Neural progenitor cell (in vitro differentiated cells): ENCODE results near the gene CHST8. TPM values are rescaled to one million over a fixed set of nuclear protein-coding genes. Genes with fewer than 3 reads are reported as not detected.

Source experiments
- DNase-seq: peaks from one replicate; pipeline ENCODE4 v3.0.0-alpha.2; 2016; ENCODE audit warnings: low spot score
- H2AFZ ChIP-seq: fragments of 200-600 bp; sonication (generic); replicated peaks from 2 replicates; pipeline ENCODE4 v1.6.1; 2016; ENCODE audit warnings: antibody characterized with exemption
- H3F3A ChIP-seq: fragments of 200-600 bp; sonication (generic); 2 replicates; pipeline ENCODE4 v1.6.1; 2016; ENCODE audit warnings: antibody characterized with exemption, low read depth
- H3K27ac ChIP-seq: fragments of 200-600 bp; sonication (generic); 2 replicates; pipeline ENCODE4 v1.5.1; 2016; ENCODE audit warnings: mild to moderate bottlenecking
- H3K27me3 ChIP-seq: fragments of 200-600 bp; sonication (generic); 2 replicates; pipeline ENCODE4 v1.6.1; 2016; ENCODE audit warnings: mild to moderate bottlenecking, moderate library complexity
- H3K36me3 ChIP-seq: fragments of 200-600 bp; sonication (generic); 2 replicates; pipeline ENCODE4 v1.5.1; 2016
- H3K4me1 ChIP-seq: fragments of 200-600 bp; sonication (generic); 2 replicates; pipeline ENCODE4 v1.6.1; 2016; ENCODE audit warnings: mixed run types
- H3K4me2 ChIP-seq: fragments of 200-600 bp; sonication (generic); 2 replicates; pipeline ENCODE4 v1.6.1; 2016
- H3K4me3 ChIP-seq: fragments of 200-600 bp; sonication (generic); 2 replicates; pipeline ENCODE4 v1.5.1; 2016
- H3K79me2 ChIP-seq: fragments of 200-600 bp; sonication (generic); 2 replicates; pipeline ENCODE4 v1.6.1; 2016; ENCODE audit warnings: low read depth
- H3K9ac ChIP-seq: fragments of 200-600 bp; sonication (generic); 2 replicates; pipeline ENCODE4 v1.6.1; 2016
- H3K9me3 ChIP-seq: fragments of 200-600 bp; sonication (generic); 2 replicates; pipeline ENCODE4 v1.5.1; 2016; ENCODE audit warnings: low read depth
- H4K20me1 ChIP-seq: fragments of 200-600 bp; sonication (generic); 2 replicates; pipeline ENCODE4 v1.6.1; 2016; ENCODE audit warnings: low read depth
- H3K27ac Mint-ChIP-seq: 3 replicates; pipeline ENCODE4 v1.8.0; 2021; ENCODE audit warnings: mixed read lengths
- H3K27me3 Mint-ChIP-seq: 2 replicates; pipeline ENCODE4 v1.8.0; 2022; ENCODE audit warnings: low read depth, mild to moderate bottlenecking, inconsistent platforms, moderate library complexity, mixed read lengths; ENCODE audit not compliant: insufficient read depth
- H3K36me3 Mint-ChIP-seq: 3 replicates; pipeline ENCODE4 v1.8.0; 2021; ENCODE audit warnings: mixed read lengths
- H3K4me1 Mint-ChIP-seq: 3 replicates; pipeline ENCODE4 v1.8.0; 2021; ENCODE audit warnings: mixed read lengths
- H3K4me3 Mint-ChIP-seq: 3 replicates; pipeline ENCODE4 v1.8.0; 2021; ENCODE audit warnings: mild to moderate bottlenecking, moderate library complexity, mixed read lengths
- H3K9me3 Mint-ChIP-seq: 3 replicates; pipeline ENCODE4 v1.8.0; 2020; ENCODE audit warnings: mixed read lengths
- EZH2 ChIP-seq: fragments of 200-600 bp; sonication (generic); IDR thresholded peaks from 2 replicates; pipeline ENCODE4 v1.6.1; 2017; ENCODE audit warnings: antibody characterized with exemption, mild to moderate bottlenecking, moderate library complexity
- EZH2phosphoT487 ChIP-seq: fragments of 200-600 bp; sonication (generic); IDR thresholded peaks from 2 replicates; pipeline ENCODE4 v1.6.1; 2017; ENCODE audit warnings: antibody characterized with exemption
- total RNA-seq: library from RNA; depleted of rRNA; stranded (reverse); fragments of >200 nt; gene quantifications from 2 replicates; pipeline ENCODE4 v1.2.3, GENCODE V29; 2015; ENCODE audit warnings: low replicate concordance
- TF ChIP-seq, protein P1 (sequence below): fragments of 200-600 bp; sonication (generic); IDR thresholded peaks from 2 replicates; pipeline ENCODE4 v1.5.1; 2017; ENCODE audit warnings: antibody characterized with exemption, mild to moderate bottlenecking

The CHST8 gene
- total RNA-seq, 1 donor from 2014 or later, result 0.92 TPM

DNA sequence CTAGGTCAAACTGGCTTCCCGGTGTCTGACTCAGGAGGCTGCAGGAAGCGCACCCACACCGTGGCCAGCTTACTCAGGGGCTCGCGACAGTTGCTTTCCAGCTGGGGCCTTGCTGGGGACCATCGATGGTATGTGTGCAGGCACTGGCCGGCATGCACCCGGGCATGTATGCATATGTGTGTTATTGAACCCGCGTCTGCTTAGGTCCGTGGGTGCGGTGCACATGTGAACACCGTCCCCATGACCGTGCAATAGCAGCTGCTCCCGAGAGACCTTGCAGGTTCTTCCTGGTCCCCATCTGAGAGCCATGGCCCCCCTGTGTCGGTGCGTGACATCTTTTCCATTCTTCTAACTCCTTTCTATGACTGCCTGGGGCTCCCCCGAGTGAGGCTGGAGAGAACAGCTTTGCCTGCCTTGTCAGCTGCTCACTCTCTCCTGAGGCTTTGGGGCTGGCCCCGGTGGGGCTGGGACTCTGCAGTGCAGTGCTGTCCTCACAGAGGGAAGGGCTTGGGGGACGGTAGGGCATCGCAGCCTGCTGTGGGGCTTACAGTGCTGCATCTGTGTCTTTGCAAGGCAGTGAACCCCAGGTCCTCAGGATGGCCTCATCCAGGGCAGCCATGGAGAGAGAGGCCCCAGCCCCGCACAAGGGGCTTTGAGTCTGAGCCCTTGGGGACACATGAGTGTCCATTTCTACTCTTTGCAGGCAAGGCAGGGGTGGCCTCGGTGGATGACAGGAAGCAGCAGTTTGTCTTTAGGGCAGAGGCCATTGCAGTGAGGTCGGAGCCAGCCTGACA, 65.1 kb downstream of the CHST8 start:
- Mint-ChIP-seq H3K9me3 (peaks cover 2% of the 10 kb centered on the region), H3K36me3 (no peaks in the 10 kb centered on the region), H3K27ac (no peak overlapping the region), H3K4me1 (peaks cover 9% of the 10 kb centered on the region), H3K27me3 (peaks cover 30% of the 10 kb centered on the region), H3K4me3 (no peak overlapping the region)
- Histone ChIP-seq H2AFZ (no peak overlapping the region), H3F3A (peaks cover 3% of the 10 kb centered on the region), H3K27ac (no peak overlapping the region), H3K9me3 (no peaks in the 10 kb centered on the region), H3K9ac (no peak overlapping the region), H3K27me3 (peaks cover 35% of the 10 kb centered on the region), H3K4me2 (no peak overlapping the region), H4K20me1 (peaks cover 31% of the 10 kb centered on the region), H3K36me3 (no peaks in the 10 kb centered on the region), H3K79me2 (no peaks in the 10 kb centered on the region), H3K4me1 (no peaks in the 10 kb centered on the region), H3K4me3 (no peak overlapping the region)
- TF ChIP-seq, protein P1, sequence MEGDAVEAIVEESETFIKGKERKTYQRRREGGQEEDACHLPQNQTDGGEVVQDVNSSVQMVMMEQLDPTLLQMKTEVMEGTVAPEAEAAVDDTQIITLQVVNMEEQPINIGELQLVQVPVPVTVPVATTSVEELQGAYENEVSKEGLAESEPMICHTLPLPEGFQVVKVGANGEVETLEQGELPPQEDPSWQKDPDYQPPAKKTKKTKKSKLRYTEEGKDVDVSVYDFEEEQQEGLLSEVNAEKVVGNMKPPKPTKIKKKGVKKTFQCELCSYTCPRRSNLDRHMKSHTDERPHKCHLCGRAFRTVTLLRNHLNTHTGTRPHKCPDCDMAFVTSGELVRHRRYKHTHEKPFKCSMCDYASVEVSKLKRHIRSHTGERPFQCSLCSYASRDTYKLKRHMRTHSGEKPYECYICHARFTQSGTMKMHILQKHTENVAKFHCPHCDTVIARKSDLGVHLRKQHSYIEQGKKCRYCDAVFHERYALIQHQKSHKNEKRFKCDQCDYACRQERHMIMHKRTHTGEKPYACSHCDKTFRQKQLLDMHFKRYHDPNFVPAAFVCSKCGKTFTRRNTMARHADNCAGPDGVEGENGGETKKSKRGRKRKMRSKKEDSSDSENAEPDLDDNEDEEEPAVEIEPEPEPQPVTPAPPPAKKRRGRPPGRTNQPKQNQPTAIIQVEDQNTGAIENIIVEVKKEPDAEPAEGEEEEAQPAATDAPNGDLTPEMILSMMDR, result no peak
- TF ChIP-seq EZH2phosphoT487 (no peak), EZH2 (no peak)
- no peak for DNase-seq

DNA sequence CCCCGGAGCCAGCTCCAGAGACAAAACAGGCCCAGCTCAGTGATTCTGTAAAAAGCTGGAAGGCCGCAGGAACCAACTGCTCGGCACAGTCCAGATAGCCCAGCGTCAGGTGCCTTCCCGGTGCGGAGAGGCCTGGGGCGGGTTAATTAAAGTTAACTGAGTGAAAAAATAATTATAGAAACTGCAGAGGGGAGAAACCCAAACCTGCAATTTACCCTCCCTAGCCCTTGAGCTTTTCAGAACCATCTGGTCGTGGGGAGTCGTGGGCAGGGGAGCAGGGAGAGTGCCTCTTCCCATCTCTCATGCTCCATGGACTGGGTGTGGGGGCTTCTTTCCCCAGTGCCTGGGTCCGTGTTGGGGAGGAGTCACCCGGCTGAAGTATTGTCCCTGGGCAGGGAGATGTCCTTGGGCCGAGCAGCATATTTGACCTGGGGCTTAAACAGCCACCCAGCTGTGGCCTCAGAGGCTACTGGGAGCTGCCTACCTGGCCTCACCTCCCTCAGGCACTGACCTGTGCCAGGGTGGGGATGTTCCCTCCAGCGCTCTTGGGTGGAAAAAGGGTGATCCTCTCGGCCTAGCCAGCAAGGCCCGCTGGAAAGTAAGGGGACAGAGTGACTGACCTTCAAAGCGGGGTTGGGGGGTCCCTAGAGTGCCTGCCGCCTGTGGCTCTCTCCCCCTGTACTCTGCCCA, 65.9 kb downstream of the CHST8 start:
- no peak overlapping the region for H3K27ac ChIP-seq
- H3K36me3 Mint-ChIP-seq, result no peaks in the 10 kb centered on the region
- H2AFZ ChIP-seq, result no peak overlapping the region
- no peaks in the 10 kb centered on the region for H3K36me3 ChIP-seq
- H3K4me3 Mint-ChIP-seq, result no peak overlapping the region
- H3K27ac Mint-ChIP-seq, result no peak overlapping the region
- H3K9me3 Mint-ChIP-seq, result peaks cover 2% of the 10 kb centered on the region
- no peak overlapping the region for H3K9ac ChIP-seq
- H3K27me3 Mint-ChIP-seq, result peaks cover 27% of the 10 kb centered on the region
- no peaks in the 10 kb centered on the region for H3K4me1 ChIP-seq
- H3K4me2 ChIP-seq, result no peak overlapping the region
- peaks cover 3% of the 10 kb centered on the region for H3F3A ChIP-seq
- peaks cover 9% of the 10 kb centered on the region for H3K4me1 Mint-ChIP-seq
- no peaks in the 10 kb centered on the region for H3K9me3 ChIP-seq
- no peaks in the 10 kb centered on the region for H3K79me2 ChIP-seq
- H3K4me3 ChIP-seq, result no peak overlapping the region
- no peak for DNase-seq
- peaks cover 31% of the 10 kb centered on the region for H3K27me3 ChIP-seq
- peaks cover 31% of the 10 kb centered on the region for H4K20me1 ChIP-seq
- TF ChIP-seq, protein P1, result no peak
- TF ChIP-seq EZH2, result no peak
- TF ChIP-seq EZH2phosphoT487, result no peak

DNA sequence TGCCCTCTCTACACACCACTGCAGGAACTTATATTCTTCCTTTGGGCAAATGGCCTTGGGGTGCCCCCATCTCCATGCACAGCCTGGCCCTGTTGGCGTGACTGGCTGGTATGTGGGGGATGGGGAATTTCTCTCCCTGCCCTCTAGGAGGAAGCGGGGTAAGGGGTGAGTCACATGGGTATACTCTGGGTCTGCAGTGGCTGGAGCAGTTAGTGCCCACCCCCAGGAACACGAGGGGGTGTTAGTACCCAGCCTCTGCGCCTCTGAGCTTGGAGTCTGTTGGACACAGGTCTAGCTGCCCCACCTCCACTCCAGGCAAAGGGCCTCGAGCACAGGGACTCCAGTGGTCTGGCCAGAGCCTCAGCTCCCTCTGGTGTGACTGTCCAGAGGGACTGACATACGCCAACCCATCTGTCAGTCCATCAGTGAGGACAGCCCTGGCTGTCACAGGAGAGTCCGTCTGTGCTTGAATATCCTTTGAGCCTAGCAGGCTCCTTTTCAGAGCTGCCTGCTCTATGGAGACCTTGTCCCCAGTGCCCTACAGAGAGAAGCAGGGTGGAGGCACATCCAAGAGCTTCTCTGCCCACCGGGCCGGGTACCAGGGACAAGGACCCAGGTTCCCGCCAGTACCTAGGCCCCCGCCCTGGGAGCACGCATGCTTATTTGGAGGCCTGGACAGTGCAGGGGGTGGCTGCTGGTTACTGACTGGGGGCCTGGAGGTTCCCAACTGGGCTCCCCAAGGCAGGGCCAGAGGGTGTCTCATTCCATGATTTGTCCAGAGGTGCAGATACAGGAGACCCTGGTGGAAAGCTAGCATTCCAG, 66.6 kb downstream of the CHST8 start:
- no peaks in the 10 kb centered on the region for H3K36me3 Mint-ChIP-seq
- DNase-seq, result no peak
- no peak overlapping the region for H3K27ac ChIP-seq
- peaks cover 9% of the 10 kb centered on the region for H3K4me1 Mint-ChIP-seq
- H2AFZ ChIP-seq, result no peak overlapping the region
- H3K79me2 ChIP-seq, result no peaks in the 10 kb centered on the region
- no peak overlapping the region for H3K4me3 Mint-ChIP-seq
- no peaks in the 10 kb centered on the region for H3K9me3 ChIP-seq
- no peaks in the 10 kb centered on the region for H3K4me1 ChIP-seq
- no peak overlapping the region for H3K4me3 ChIP-seq
- H3K27ac Mint-ChIP-seq, result no peak overlapping the region
- TF ChIP-seq EZH2 (no peak), EZH2phosphoT487 (no peak)
- TF ChIP-seq, protein P1, result no peak
- H3K9me3 Mint-ChIP-seq, result no peaks in the 10 kb centered on the region
- peaks cover 25% of the 10 kb centered on the region for H3K27me3 Mint-ChIP-seq
- peaks cover 3% of the 10 kb centered on the region for H3F3A ChIP-seq
- H3K4me2 ChIP-seq, result no peak overlapping the region
- H3K36me3 ChIP-seq, result no peaks in the 10 kb centered on the region
- H3K27me3 ChIP-seq, result peaks cover 23% of the 10 kb centered on the region
- H3K9ac ChIP-seq, result no peak overlapping the region
- peaks cover 27% of the 10 kb centered on the region for H4K20me1 ChIP-seq
